GM10266 (cell line): Measurements from ENCODE around the gene PODNL1.
A peak's percentile ranks its signal among the peaks of the same experiment; 100 is the strongest.

ENCODE experiments used
- DNase-seq: peaks from one replicate; pipeline ENCODE4 v3.0.0; 2012; ENCODE audit errors: extremely low spot score
- TF ChIP-seq, protein P1 (sequence below): IDR thresholded peaks from 2 replicates; pipeline ENCODE4 v1.5.1; 2012; ENCODE audit warnings: mild to moderate bottlenecking, low read depth; ENCODE audit not compliant: control insufficient read depth, insufficient read depth; ENCODE audit errors: missing control alignments

PODNL1 gene, protein sequence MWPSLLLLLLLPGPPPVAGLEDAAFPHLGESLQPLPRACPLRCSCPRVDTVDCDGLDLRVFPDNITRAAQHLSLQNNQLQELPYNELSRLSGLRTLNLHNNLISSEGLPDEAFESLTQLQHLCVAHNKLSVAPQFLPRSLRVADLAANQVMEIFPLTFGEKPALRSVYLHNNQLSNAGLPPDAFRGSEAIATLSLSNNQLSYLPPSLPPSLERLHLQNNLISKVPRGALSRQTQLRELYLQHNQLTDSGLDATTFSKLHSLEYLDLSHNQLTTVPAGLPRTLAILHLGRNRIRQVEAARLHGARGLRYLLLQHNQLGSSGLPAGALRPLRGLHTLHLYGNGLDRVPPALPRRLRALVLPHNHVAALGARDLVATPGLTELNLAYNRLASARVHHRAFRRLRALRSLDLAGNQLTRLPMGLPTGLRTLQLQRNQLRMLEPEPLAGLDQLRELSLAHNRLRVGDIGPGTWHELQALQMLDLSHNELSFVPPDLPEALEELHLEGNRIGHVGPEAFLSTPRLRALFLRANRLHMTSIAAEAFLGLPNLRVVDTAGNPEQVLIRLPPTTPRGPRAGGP

DNA sequence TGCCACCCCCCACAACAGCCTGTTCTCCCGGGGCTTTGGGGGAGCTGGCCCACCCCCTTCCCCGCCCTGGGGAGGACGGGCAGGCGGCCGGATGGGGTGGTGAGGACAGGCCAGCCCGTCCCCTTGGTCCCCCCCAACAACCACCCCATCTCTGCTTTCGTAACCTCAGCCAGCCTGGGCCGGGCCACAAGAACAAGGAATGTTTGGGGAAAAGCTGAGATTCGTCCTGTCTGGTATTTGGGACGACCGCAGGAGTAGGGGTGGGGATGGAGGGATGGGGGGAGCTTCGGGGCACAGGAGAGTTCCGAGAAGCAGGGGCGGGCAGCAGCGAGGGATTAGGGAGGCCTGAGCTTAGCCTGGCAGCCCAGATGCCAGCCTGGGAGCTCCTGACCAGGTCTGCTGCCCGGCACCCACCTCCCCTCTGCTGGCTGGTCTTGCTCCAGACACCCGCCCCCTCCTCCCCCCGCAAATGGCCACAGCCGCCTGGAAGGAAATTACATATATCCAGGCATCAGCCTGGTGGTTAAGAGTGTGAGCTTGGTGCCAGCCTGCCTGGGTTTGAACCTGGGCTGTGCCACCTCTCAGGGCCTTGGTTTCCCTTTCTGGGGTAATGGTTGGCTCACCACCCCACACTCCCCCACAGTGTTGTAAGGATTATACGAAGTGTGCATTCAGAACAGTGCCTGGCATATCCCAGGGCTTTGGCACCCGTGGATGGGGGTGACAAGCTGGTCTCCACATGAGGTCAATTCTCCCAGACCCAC, at the start of gene PODNL1:
TSS of gene PODNL1 (minus strand) at position 117 of the 764 bp plus-strand sequence. CDS start 236 bp downstream, outside the sequence.
- DNase-seq: no peak
- TF ChIP-seq, protein P1, sequence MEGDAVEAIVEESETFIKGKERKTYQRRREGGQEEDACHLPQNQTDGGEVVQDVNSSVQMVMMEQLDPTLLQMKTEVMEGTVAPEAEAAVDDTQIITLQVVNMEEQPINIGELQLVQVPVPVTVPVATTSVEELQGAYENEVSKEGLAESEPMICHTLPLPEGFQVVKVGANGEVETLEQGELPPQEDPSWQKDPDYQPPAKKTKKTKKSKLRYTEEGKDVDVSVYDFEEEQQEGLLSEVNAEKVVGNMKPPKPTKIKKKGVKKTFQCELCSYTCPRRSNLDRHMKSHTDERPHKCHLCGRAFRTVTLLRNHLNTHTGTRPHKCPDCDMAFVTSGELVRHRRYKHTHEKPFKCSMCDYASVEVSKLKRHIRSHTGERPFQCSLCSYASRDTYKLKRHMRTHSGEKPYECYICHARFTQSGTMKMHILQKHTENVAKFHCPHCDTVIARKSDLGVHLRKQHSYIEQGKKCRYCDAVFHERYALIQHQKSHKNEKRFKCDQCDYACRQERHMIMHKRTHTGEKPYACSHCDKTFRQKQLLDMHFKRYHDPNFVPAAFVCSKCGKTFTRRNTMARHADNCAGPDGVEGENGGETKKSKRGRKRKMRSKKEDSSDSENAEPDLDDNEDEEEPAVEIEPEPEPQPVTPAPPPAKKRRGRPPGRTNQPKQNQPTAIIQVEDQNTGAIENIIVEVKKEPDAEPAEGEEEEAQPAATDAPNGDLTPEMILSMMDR: no peak

DNA sequence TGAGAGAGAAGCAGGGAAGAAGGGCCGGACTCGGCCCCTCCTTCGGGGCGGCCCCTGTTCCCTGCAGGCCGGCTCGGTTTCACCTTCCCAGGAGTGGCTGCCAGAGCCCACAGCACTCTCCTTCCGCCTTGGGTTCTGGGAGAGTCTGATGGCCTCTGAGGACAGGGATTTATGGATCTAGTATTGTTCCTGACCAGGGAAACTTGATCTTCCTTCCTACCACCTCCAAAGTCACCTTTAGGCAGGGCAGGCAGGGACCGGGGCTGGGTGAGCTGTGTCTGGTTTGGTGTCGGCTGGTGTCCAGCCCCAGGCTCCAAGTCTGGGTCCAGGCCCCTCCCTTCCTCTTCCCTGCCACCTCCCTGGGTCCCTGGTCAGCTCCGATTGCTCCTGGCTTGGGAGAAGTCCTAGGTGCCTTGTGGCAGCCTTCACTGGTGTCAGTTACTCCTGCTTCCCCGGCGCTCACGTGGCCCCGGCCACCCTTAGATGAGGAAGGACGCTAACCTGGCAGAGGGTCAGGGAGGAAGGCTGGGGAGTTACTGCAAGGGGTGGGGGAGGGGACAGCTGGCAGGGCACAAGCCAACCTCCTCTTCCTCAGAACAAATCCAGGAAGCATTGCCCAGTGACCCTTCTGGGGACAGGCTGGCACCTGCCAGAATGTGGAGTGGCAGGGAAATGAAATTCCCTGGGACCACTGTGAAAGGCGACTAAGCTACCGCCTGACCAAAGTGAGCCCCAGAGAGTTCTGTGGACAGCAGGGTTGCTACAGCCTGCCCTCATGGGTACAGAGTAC, 49.1 kb upstream of the PODNL1 start:
- no peak for DNase-seq
- TF ChIP-seq, protein P1: no peak

DNA sequence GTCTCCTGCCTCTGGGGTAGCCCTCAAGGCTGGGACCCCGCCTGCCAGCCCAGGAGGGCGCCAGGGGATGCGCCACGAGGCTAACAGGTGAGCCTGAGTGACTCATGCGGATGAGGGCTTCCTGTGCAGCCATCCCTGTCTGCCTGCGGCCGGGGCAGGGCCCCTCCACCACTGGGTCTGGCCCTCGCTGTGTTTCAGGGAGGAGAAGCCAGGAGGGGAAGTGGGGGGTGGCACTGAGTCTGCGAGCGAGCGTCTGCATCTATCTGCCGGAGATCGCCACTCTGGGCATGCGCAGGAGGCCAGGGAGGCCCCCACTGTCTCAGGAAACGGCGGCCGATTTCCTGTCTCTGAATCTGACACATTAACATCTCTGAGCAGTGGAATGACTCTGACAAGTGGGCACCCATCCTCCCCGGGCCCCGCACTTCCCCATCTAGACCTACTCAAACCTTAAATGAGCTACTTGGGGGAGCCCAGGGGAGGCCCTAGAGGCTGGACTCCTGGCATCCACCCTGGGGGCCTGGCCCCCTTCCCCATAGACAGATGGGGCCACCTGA, 48.2 kb upstream of the PODNL1 start:
- DNase-seq: peak; percentile 100
- TF ChIP-seq, protein P1: no peak

DNA sequence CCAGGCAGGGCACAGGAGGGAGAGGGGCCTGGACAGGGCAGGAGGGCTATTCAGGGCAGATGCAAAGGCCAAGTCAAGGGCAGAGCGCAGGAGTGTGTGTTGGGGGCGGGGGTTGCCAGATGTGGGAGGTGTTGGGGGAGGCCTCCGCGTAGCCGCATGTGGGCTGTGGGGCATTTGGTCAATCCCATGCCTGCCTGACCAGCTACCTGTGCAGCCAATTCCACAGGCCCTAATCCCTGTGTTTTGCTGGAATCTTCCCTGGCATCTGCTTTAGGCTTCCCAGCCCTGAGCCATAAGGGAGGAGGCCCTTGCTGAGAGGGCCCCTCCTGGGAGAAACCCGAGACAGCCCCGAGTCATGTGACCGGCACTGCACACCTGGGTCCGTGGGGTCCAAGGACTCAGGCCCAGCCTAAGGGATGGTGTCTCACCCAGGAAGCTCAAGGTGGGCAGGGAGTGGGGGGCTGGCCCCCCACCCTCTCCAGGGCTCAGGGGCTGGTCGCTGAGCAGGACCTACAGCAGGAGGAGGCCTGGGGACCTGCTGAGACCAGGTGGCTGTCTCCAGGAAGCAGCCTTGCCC, 47.6 kb upstream of the PODNL1 start:
- TF ChIP-seq, protein P1: no peak
- DNase-seq: no peak

DNA sequence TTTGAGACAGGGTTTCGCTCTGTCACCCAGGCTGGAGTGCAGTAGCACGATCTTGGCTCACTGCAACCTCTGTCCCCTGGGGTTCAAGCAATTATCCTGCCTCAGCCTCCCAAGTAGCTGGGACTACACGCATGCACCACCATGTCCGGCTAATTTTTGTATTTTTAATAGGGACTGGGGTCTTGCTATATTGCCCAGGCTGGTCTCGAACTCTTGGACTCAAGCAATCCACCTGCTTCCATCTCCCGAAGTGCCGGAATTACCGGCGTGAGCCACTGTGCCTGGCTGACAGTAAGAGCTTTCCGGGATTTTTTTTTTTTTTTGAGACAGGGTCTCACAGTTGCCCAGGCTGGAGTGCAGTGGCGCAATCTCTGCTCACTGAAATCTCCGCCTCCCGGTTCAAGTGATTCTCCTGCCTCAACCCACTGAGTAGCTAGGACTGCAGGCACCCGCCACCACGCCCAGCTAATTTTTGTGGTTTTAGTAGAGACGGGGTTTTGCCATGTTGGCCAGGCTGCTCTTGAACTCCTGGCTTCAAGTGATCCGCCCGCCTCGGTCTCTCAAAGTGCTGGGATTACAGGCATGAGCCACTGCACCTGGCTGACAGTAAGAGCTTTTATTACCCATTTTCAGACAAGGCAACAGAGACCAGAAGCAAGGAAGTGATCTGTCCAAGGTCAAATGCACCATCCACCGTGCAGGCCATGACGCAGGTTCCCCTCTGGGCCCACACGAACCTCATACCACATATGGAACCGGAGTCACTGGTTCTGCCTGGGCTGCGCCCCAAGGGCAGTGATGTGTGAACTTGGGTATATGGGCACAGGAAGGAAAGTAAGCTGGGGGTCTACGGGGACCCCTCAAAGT, 46.9 kb upstream of the PODNL1 start:
- DNase-seq: no peak
- TF ChIP-seq, protein P1: no peak
